Suppressor macrophage treated with lipopolysaccharide for 4 hours (primary cell): Measurements from ENCODE around the gene SNF8.

ENCODE experiments used
- DNase-seq: peaks from one replicate; pipeline ENCODE4 v3.0.0-alpha.2; 2020

Gene SNF8

DNA sequence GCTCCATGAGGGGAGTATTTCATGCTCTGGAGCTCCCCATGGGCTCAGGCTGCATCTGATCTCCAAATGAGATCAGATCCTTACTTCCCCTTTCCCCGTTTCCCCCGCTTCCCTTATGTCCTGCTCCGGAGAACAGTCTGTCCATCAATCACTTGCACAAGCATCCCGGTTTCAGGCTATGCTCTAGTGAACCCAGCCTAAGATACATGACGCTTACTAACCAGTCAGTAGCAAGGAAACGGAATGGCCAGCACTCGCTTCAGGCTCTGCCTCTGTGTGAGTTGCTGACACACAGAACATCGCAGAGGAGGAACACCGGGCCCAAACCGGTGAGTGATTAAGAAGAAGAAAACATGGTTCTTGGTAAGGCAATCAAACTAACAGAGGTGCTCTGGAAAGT is 61.5 kb downstream of the SNF8 start:
- DNase-seq = peak; percentile 16

DNA sequence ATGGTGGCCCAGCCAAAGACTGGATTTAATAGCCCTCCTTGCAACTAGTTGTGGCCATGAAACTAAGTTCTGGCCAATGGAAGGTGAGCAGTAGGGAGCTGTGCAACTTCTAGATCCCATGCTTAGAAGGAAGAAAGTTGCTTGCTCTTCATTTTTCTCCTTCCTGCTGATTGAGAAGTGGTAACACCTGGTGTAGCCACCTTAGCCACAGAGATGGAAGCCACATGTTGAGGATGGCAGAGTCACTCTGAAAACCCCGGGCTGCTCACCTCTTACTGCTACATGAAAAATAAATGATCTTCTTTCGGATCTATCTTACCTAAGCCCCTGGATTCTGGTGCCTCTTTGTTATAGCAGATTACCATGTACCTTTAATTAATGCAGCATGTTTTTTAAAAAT is 62.4 kb downstream of the SNF8 start:
- DNase-seq = no peak
